ENCODE measurements around the gene TRAK2. TPM values are rescaled to one million over a fixed set of nuclear protein-coding genes. Genes with fewer than 3 reads are reported as not detected.

TRAK2 gene
- total and polyA plus RNA-seq, 2 of the 8 experiments (the other 6 are each of a cell fraction or from before 2014, with no cell fraction given), result 4.5 to 15.7 TPM

DNA sequence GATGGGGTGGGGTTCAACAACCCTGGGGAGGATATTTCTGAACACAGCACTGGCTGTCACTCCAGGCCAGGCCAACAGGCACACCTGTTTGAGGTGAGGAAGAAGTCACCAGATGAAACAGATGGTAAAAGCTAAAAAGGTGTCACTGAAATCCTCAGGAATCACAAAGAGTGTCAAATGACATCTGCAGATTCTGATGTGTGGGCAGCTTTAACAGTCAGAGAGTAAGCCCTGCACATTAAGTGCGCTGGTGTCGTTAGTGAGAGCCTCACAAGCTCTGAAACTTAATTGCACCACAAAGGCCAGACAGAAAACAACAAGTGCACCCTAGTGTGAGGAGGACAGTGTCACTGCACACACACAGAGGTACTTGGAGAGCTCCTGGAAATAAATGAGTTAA, 107.7 kb downstream of the TRAK2 start:
- Histone ChIP-seq H3K79me1 (ENCODE audit: low read depth, low read length) (no peaks in the 10 kb centered on the region), H2BK12ac (ENCODE audit: low read depth, low read length) (0 out of 2 replicates have a peak overlapping the region, but pooled peaks have one; percentile 27), H4K91ac (replicated peaks; ENCODE audit: insufficient read length, low read length) (no peak overlapping the region), H2AFZ (ENCODE audit: low read length) (no peak overlapping the region), H4K8ac (ENCODE audit: extremely low read depth, insufficient read depth, low read length) (no peak overlapping the region), H3K27ac (ENCODE audit: low read depth, low read length) (no peak overlapping the region), H4K20me1 (replicated peaks in 1 of 2; ENCODE audit: control insufficient read depth in 1 of 2, insufficient read depth in 2 of 2, low read length in 2 of 2) (no peaks in the 10 kb centered on the region), H2AK5ac (ENCODE audit: low read depth, low read length) (no peak overlapping the region), H3K4me2 (ENCODE audit: insufficient read depth in 1 of 2, low read depth in 2 of 2, low read length in 2 of 2) (no peak overlapping the region), H4K5ac (ENCODE audit: insufficient read length, low read depth, low read length) (no peak overlapping the region), H3K4me3 (ENCODE audit: extremely low read depth in 1 of 4, insufficient read depth in 2 of 4, low read depth in 3 of 4, low read length in 4 of 4) (no peak overlapping the region), H2BK20ac (ENCODE audit: low read length) (no peak overlapping the region), H3K4ac (replicated peaks; ENCODE audit: insufficient read length, low read depth, low read length) (no peak overlapping the region), H3K4me1 (replicated peaks in 1 of 4; ENCODE audit: control insufficient read depth in 3 of 4, insufficient read depth in 4 of 4, low read length in 3 of 4) (no peaks in the 10 kb centered on the region), H3K23ac (ENCODE audit: insufficient read length) (no peak overlapping the region), H2BK5ac (ENCODE audit: low read depth, low read length) (no peak overlapping the region), H3K9me3 (ENCODE audit: insufficient read depth in 2 of 2, low read depth in 1 of 2, low read length in 1 of 2) (no peaks in the 10 kb centered on the region), H3K79me2 (ENCODE audit: control insufficient read depth in 1 of 2, insufficient read depth in 2 of 2, low read length in 2 of 2) (no peaks in the 10 kb centered on the region), H3K27me3 (replicated peaks in 1 of 4; ENCODE audit: control insufficient read depth in 3 of 4, extremely low read depth in 1 of 4, insufficient read depth in 3 of 4, low read length in 3 of 4) (no peaks in the 10 kb centered on the region), H3K18ac (ENCODE audit: extremely low read depth, low read length) (no peak overlapping the region), H3K56ac (replicated peaks; ENCODE audit: insufficient read length, low read depth, low read length) (no peak overlapping the region), H3K9ac (replicated peaks in 1 of 4; ENCODE audit: extremely low read depth in 1 of 4, low read depth in 3 of 4, low read length in 3 of 4) (no peak overlapping the region), H3K36me3 (ENCODE audit: control insufficient read depth in 2 of 4, insufficient read depth in 4 of 4, low read length in 3 of 4) (no peaks in the 10 kb centered on the region), H3K14ac (ENCODE audit: insufficient read length) (no peak overlapping the region), H3K23me2 (ENCODE audit: low read depth, low read length) (no peaks in the 10 kb centered on the region), H2BK120ac (replicated peaks; ENCODE audit: low read depth, low read length) (no peak overlapping the region), H2BK15ac (ENCODE audit: low read length) (no peak overlapping the region)
- CTCF ChIA-PET (ENCODE audit: partially characterized antibody), result interaction anchor here (0.7 to 6.5 kb wide), 14 partner anchors 8 to 111 kb away, joined by 3 to 59 read pairs (median 4); partner anchors contain the start of genes FLACC1, STRADB and TRAK2
- WGBS, 2 experiments (ENCODE audit: extremely low coverage in 1 of 2, insufficient coverage in 1 of 2, insufficient read length in 1 of 2, insufficient replicate concordance in 2 of 2, low coverage in 1 of 2, low lambda C conversion rate in 2 of 2, missing lambda C conversion rate in 1 of 2), result 87% methylated on average over 2 of the region's 2 CpGs; no CpG with 5 or more reads in 1 of the 2 experiments
- FAIRE-seq (no peak), DNase-seq (ENCODE audit: low read depth in 1 of 2, low spot score in 2 of 2) (no peak)
- POLR2A ChIA-PET (ENCODE audit: partially characterized antibody), result interaction anchor here (0.6 kb wide), 1 partner anchor 185 kb away, joined by 3 read pairs; no protein-coding TSS in a partner anchor
- TF ChIP-seq MAX (IDR thresholded peaks at IDR 0.05) (no peak), JUN (IDR thresholded peaks at IDR 0.05; ENCODE audit: low read depth, low read length) (no peak), FOSL1 (IDR thresholded peaks at IDR 0.05; ENCODE audit: insufficient read depth, low read depth, low read length) (no peak), EGR1 (IDR thresholded peaks at IDR 0.05; ENCODE audit: borderline replicate concordance, low read depth, low read length) (no peak), HDAC6 (IDR thresholded peaks at IDR 0.05; ENCODE audit: low read depth, low read length) (no peak), TAF1 (IDR thresholded peaks at IDR 0.05; ENCODE audit: low read depth, low read length) (no peak), RXRA (IDR thresholded peaks at IDR 0.05; ENCODE audit: insufficient read depth, low read depth, low read length) (no peak), BCL11A (IDR thresholded peaks at IDR 0.05; ENCODE audit: low read depth in 2 of 2, low read length in 2 of 2) (no peak), SP1 (IDR thresholded peaks at IDR 0.05; ENCODE audit: low read depth, low read length) (no peak), ASH2L (IDR thresholded peaks at IDR 0.05; ENCODE audit: low read length) (no peak), BRCA1 (IDR thresholded peaks at IDR 0.05; ENCODE audit: low read depth, low read length) (no peak), HDAC2 (IDR thresholded peaks at IDR 0.05; ENCODE audit: borderline replicate concordance in 1 of 2, low read depth in 2 of 2, low read length in 2 of 2) (no peak), MAFK (IDR thresholded peaks at IDR 0.05; ENCODE audit: low read depth, low read length) (no peak), SIN3A (conservative IDR thresholded peaks at IDR 0.05 in 1 of 2, IDR thresholded peaks at IDR 0.05 in 1 of 2; ENCODE audit: low read depth in 1 of 2, low read length in 2 of 2) (no peak)

All from H1 (cell line).